GM18858 (cell line): ENCODE results near the gene CHD6.

Experiments used
- ATAC-seq: cut with Tn5 transposase; IDR thresholded peaks from one replicate; pipeline ENCODE4 v1.9.1; 2021; ENCODE audit not compliant: unreplicated experiment

The CHD6 gene

GRCh38 chr20:41428285-41428684 lies 189.9 kb downstream of the CHD6 start:
- ATAC-seq, result no peak

- ATAC-seq, result no peak
These were observed 190.3 kb downstream of the CHD6 start for GRCh38 chr20:41427833-41428232.

- no peak for ATAC-seq
These were observed 191.2 kb downstream of the CHD6 start for GRCh38 chr20:41426976-41427375.

GRCh38 chr20:41426086-41426830 lies 191.9 kb downstream of the CHD6 start:
- ATAC-seq, result no peak

DNA sequence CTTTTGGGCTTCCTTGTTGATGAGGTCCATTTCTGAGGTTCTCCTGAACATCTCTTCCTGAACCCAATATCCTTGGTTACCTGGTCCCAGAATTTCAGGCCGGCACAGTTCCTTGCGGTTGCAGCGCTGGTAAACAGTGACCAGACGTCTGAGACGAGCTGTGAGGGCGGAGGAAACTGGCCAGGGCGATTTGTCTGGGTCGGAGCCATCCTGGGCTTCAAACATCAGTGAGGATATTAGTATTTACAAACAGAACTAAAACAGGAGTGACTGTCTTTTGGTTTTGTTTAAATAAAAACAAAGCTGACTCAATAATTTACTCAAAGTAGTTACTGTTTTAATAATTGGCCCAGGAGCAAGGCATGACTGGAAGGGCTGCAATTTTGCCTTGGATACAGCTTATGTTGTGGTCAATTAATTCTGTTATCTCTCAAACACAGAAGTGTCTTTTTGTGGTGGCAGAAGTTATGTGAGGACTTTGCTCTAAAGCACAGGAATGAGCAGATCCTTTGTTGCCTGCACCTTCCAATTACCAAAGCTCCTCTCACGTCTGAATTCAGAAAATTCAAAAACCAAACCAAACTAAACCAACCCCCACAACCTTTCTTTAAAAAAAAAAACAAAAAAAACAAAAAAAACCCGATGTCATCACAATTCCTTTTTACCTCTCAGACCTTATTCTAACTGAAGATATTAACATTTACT lies 192.8 kb downstream of the CHD6 start:
- ATAC-seq, result no peak

DNA sequence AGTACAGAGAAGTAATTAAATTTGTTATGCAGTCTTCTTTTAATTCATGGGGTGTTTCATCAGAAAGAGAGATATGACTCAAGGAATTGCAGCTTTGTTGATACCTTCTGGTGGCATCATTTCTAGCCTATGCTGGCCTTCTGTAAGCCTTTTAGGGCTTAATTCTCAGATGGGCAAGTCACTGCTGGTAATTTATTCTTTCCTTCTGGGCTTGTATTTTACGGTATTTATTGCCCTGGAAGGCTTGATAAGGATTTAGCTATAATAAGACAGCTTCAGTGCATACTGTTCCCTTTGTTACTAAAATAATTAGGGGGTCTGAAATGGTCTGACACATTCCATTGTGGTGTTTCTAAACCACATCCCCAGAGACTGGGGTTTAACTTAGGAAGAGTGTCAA lies 193.6 kb downstream of the CHD6 start:
- no peak for ATAC-seq

DNA sequence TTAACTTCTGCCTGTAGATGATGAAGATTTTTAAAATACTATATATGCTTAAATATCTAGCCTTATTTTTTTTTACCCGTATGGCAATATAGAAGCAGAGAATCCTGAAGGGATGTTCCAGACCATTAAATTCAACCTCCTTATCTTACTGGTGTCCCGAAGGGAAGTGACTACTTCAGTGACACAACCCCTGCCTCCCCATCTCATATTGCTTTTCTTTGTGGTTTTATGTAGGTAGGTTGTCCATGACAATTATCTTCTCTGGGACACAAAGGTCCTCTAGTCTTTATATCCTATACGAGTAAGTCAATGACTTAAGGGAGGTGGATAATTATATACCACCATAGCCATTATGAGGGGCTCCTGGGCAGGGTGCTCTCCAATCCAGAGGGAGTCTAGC lies 194.2 kb downstream of the CHD6 start:
- no peak for ATAC-seq

GRCh38 chr20:41422953-41423352 lies 195.2 kb downstream of the CHD6 start:
- no peak for ATAC-seq

DNA sequence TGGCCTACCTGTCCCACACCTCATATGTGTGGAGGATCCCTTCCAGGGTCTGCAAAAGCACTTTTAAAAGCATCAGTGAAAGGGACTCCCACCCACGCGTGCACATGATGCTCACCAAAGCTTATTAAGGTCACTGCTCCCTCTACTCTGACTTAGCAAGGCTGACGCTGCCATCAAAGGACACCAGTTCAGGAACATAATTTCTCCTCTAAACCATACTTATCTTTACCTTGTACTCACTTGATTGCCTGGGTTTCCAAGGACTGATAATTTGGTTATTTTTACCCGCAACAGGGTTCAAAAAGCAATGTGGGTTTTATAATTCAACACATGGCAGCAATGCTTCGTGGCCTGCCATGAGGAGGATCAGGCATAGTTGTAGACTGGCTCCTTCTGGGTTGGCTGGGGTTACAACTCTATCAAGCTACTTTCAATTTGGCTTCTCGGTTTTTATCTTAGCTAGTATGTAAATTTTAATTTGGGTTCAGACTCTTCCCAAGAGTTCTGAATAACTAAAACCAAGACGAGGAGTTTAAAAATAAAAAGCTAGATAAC lies 199.4 kb downstream of the CHD6 start:
- no peak for ATAC-seq

GRCh38 chr20:41418031-41418430 lies 200.1 kb downstream of the CHD6 start:
- no peak for ATAC-seq

- ATAC-seq, result no peak
These were observed 203.0 kb downstream of the CHD6 start for GRCh38 chr20:41415191-41415590.

DNA sequence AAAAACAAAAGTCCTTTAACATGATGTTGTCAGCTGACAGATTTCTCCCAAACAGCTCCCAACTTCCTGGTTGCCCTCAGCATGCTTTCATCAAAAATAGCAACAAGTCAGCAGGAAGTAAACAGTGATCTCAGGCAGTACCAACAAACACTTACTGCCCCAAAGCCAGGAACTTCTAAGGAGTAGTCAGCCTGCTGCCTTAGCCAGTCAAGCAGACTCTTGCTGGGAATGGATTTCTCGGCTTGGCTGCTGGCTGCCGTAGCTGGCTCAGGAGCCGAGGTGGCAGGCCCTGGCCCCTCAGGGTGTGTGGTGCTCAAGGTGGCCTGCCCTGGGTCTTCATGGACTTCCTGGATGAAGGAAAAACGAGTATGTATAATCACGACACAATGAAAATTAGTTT lies 205.0 kb downstream of the CHD6 start:
- ATAC-seq, result no peak

DNA sequence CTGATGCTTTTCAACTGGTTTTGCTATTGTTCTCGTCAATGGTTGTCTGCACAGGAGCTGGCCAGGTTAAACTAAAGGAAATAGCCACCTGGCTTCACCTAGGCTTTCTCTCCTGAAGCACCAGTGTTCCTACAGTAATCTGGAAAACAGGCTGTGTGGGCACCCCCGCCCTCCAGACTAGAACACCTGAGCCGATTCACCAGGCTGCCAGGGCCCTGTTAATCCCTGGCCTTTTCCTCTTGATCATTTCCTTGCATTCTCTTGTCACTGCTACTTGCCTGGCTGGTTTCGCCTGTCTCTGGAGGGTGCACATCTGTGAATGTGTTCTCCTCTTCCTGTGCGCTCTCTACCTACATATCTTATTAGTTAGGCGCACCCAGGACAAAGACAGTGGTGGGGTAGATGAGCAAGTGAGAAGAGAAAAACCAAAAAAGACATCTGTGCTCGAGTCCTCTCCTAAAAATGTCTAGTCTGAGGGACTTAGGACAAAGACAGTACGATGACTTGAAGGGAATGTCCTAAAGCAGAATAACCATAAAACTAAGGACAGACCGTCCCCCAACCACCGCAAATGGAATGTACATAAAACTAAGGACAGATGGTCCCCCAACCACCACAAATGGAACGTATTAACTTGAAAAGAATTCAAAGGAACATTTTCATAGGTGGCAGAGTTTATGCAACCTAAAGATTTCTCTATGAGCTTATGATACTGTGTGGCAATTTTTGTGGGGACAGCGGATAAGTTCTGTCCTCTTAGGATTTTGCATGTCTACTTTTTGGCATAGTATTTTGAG lies 205.7 kb downstream of the CHD6 start:
- no peak for ATAC-seq

GRCh38 chr20:41411391-41411847 lies 206.8 kb downstream of the CHD6 start:
- ATAC-seq, result no peak

- no peak for ATAC-seq
These were observed 209.2 kb downstream of the CHD6 start for GRCh38 chr20:41408986-41409385.

DNA sequence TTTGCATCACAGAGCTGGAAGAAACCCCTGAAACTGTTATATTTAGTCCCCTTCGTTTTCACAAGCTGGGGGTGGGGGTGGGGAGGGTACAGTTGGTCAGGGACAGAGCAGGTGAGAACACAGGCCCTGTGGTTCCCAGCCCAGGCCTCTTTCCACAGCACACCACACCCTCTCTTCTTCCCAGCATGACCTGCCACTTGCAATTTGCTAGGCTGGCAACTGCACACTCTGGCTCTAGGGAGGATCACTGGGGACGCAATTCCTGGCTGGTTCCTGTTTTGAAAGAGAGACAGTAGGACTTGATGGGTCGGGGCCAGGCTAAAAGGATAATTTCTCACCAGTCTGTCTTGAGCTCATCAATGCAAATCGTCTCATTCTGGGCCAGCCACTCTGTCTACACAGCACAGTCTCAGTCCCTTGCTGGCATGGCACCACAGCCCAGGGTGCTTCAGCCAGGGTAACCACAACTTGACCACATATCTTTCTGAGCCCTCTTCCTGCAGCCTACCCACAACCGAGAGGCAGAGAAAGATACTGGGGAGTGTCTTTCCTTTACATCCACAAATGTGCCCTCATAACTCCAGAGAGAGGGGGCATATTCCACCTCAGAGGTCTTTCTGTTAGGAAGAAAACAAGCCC lies 209.9 kb downstream of the CHD6 start:
- peak; percentile 58 for ATAC-seq

GRCh38 chr20:41407607-41408006 lies 210.6 kb downstream of the CHD6 start:
- no peak for ATAC-seq

GRCh38 chr20:41406896-41407444 lies 211.2 kb downstream of the CHD6 start:
- no peak for ATAC-seq

DNA sequence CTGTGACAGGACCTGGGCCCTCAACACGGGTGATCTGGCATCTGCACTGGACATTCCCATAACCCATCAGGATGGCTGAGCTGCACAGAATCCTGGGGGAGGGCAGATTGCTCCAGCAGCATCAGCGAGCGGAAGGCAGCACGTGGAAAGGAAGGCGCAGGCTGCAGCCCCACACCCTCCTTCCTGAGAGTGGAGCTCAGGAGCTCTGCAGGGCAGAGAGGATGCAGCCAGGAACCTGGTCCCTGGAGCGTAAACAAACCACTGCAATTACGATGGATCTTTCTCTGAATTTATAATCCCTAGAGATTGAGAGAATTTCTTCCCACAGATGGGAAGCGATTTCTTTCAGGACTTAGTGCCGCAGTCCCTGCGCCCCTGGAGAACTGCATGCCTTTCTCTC lies 211.8 kb downstream of the CHD6 start:
- no peak for ATAC-seq

DNA sequence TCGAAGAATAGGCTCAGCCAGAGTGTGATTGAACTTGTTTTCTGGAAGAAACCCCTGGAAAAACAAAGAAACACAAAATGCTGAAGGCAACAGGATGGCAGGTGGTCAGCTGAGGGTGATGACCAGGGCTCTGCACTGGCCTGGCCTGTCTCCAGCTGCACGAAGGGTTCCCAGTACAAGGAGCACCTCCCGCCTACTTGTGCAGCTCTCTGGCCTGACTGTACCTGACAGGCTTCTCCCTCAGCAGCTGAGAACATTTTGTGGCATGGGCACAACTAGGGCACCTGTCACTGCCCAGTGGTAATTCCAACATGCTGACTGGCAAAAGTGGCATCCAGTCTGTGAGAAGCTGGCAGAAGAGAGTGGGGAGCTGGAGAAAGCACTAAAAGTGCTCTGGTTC lies 212.7 kb downstream of the CHD6 start:
- ATAC-seq, result no peak

DNA sequence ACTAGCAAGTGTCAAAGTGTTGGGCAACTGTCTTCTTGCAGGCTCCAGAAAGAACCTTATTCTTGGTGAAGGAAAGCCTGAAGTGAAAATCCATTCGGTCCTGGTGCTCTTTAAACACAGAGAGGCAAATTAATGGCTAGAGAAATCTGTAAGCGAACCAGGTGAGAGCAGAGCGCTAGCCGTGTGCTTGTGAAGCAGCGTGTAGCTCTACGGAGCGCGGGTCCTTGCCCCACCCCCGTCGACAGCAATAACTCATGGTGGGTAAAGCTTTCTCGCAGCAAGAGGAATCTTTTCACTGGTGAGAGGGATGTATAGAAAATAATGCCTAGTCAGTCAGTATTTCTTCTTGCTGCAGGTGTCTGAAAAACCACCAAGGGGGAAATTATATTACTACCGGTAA lies 214.6 kb downstream of the CHD6 start:
- ATAC-seq, result no peak
